T follicular helper cell (primary cell): ENCODE measurements around the gene BEND7.
"Not testable (repeated sequence)": the region's sequence is repeated elsewhere in the genome, so short reads cannot be mapped to it uniquely, and the experiment has no call there.

Source experiments
- DNase-seq: peaks from one replicate; pipeline ENCODE4 v3.0.0-alpha.2; 2020; ENCODE audit warnings: low read depth
- total RNA-seq, 2 experiments: gene quantifications; one replicate each; lab custom pipeline; 2026; lab: John Stamatoyannopoulos, UW

The BEND7 gene, protein sequence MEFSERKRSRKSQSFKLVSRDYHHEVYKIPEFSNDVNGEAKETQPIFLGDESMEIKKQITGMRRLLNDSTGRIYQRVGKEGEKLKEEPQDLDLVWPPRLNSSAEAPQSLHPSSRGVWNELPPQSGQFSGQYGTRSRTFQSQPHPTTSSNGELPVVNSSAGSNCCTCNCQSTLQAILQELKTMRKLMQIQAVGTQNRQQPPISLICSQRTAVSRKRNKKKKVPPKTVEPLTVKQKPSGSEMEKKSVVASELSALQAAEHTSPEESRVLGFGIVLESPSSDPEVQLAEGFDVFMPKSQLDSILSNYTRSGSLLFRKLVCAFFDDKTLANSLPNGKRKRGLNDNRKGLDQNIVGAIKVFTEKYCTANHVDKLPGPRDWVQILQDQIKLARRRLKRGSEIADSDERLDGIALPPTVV
- total RNA-seq, result 0.06 to 0.09 reads per million in 2 experiments

DNA sequence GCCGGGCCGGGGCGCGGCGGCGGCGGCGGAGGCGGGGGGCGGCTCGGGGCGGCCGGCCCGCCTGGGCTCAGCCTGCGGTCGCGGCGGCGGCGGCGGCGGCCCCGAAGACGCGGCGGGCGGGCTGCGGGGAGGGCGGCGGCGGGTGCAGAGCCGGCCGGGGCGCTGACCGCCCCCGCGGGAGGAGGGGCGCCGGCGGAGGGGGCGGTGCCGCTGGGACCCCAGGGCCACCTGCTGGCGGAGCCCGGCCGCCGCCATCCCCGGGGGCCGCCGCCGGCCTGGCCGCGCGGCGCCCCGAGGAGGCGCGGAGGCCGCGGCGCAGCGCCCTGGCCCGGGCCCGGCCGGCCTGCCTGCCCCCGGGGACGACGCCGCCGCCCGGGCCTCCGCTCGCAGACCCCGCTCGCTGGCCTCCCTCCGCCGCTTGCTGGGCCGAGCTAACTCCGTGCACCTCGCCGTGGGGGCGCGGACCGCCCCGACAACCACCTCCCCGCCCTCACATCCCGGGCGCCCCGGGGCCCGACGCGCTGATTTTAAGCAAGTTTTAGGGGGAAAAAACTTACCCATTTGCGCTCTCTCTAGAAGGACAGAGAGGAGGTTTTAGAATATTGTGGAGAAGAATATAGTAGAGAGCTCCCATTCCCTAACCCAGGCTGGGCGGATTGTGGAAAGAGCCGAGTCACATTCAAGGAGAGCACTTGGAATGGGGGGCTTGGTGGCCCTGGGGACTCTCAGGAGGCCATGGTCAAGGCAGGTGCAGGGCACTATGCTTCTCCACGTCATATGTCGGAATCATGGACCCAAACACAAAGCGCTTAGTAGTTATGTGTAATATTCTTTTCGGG is at the start of gene BEND7:
BEND7 (minus strand) TSS at position 140 of the 839 bp plus-strand sequence. CDS start 481 bp downstream, outside the sequence.
- no peak for DNase-seq

DNA sequence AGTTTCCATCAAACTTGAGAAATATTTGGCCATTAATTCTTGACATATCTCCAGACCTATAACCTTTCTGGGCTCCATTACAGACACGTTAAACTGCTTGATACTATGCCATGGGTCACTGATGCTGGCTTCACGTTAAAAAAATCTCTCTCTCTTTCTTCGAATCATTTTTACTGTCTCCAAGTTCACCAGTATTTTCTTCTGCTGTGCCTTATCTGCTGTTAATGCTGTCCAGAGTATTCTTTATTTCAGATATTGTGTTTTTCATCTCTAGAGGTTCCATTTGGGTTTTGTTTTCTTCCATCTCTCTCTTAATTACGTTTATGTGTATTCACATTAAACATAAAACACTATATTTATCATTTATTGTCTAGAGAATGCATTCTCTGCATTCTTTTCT is 45.1 kb upstream of the BEND7 start:
- no peak for DNase-seq

DNA sequence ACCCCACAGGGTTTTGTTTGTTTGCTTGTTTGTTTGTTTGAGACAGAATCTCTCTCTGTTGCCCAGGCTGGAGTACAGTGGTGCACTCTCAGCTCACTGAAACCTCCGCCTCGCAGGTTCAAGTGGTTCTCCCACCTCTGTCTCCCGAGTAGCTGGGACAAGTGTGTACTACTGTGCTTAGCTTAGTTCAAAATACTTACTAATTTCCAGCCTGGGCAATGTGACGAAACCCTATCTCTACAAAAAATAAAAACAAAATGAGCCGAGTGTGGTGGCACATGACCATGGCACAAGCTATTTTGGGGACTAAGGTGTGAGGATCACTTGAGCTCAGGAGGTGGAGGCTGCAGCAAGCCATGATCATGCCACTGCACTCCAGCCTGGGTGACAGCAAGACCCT is 42.7 kb upstream of the BEND7 start:
- DNase-seq, result no peak

DNA sequence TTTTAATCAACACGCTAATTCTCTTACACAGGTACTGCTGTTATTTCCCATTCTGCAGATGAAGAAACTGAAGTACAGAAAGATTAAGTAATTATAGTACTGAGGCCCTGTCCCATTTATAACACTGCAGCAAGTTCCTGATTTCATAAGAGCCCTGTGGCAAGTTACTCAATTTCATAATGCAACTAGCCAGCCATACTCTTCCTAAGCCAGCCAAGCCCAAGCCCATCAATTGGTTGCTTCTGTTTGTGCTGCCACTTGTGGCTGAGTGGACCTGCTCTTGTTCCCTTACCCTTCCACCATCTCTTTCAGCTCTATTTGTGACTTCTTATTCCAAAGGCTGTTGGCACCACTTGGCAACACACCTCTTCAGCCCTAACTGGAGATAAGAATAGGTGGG is 38.2 kb upstream of the BEND7 start:
- no peak for DNase-seq

DNA sequence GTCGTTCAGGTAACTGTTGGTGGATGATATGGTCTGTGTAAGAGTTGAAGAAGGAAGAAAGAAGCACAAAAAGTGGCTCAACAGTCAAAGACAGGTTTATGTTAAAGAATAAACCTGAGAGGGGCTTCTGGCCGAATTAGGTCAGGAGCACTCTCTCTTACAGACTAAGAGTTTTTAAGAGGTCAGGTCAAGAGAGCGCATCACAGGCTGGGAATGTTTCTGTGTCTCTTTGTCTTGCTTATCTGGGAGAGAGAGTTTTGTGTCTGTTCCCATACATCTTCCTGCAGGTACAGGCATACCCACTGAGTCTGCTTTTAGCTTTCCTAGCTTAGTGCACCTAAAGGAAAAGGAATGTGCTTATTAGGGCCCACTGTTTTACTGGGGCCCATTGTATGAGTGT is 35.8 kb upstream of the BEND7 start:
- no peak for DNase-seq

DNA sequence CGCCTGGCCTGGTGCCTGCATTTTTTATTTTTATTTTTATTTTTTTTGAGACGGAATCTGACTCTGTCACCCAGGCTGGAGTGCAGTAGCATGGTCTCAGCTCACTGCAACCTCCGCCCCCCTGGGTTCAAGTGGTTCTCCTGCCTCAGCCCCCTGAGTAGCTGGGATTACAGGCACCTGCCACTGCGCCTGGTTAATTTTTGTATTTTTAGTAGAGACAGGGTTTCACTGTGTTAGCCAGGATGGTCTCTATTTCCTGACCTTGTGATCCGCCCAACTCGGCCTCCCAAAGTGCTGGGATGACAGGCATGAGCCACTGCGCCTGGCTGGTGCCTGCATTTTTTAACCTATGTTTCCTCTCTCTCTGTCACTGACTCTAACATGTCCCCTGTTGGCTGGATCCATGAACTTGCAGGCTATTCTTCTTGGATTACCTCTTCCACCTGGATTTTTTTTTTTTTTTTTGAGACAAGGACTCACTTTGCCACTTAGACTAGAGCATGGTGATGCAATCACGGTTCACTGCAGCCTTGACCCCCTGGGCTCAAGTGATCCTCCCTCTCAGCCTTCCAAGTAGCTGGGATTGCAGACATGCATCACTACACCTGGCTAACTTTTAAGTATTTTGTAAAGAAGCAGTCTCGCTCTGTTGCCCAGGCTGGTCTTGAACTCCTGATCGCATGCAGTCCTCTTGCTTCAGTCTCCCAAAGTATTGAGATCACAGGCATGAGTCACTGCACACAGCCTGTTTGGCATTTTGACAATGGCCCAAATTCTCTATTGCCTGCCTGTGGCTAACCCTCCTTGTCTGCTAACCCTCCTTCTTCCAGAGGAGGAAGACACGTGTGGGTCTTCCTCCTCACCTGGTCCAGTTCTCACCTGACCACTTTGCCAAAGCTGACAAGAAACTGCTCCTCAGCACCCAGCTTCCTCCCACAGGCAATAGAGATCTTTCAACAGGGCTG is 34.9 kb upstream of the BEND7 start:
- no peak for DNase-seq

DNA sequence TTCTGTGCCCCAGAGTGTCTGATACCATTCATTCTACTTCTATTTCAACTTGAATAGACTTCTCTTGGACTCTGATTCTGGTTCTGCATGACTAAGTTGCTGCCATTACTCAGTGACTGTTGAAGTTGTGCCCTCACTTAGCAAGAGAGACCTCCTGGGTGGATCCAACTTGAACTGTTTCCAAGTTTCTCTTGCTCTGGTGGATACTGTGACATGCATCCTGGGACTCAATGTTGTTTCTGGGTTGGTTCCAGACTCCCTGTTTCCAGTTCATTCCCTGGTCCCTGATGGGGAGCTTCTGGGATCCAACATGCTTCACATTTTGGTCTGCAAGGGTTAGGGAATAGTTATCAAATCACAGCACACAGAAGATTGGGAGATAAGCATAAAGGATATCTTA is 31.8 kb upstream of the BEND7 start:
- DNase-seq, result no peak

DNA sequence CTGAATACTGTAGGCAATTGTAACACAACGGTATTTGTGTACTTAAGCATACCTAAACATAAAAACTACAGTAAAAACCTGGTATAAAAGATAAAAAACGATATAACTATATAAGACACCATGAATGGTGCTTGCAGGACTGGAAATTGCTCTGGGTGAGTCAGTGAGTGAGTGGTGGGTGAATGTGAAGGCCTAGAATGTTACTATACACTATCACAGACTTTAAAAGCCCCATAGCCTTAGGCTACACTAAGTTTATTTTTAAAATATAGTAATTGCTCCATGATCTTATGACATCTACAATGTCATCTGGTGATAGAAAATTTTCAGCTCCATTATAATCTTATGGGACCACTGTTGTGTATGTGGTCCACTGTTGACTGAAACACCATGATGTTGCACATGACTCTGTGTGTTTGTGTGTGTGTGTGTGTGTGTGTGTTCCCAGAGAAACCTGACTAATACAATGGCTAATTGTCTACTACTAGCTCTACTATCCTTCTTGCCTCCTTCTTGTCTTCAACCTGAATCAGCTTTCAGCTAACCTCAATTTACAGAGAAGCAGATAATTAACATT is 30.4 kb upstream of the BEND7 start:
- DNase-seq, result no peak

DNA sequence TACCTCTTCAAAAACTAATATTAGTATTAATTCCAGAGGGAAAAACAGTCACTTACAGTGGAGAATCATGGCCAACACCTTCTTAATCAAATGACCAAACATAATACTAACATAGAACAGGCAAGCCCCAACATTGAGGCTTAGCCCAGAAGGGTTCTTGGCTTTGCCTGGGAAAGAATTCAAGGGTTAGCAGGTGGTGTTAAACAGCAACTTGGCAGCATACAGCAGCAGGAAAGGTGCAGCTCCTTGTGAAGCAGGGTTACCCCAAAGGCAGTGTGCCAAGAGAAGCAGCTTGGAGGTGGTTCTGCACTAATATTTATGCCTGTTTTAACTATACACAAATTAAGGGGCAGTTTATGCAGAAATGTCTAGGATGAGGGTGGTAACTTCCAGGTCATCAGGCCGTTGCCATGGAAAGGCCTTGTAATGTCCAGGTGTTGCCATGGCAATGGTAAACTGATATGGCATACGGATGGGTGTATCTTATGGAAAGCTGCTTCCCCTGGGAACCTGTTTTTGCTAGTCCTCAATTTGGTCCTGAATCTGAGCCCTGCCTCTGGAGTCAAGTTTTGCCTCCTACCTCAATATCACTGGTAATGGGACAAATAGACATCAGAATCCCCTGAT is 27.2 kb upstream of the BEND7 start:
- DNase-seq, result no peak

DNA sequence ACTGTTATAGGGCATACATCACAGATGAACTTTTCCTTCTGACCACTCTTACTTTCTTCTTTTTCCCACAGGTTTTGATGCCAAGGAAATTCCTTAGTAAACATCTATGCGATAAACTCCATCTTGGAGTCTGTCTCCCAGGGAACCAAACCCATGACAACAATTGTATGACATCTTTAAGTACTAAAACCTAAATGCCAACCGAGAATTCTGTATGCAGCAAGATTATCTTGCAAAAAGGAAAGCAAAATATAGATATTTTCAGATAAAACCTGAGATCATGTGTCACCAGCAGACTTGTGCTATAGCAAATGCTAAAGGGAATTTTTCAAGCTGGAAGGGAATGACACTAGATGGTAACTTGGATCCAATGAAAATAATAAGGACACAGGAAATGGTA is 22.0 kb upstream of the BEND7 start:
- no peak for DNase-seq

DNA sequence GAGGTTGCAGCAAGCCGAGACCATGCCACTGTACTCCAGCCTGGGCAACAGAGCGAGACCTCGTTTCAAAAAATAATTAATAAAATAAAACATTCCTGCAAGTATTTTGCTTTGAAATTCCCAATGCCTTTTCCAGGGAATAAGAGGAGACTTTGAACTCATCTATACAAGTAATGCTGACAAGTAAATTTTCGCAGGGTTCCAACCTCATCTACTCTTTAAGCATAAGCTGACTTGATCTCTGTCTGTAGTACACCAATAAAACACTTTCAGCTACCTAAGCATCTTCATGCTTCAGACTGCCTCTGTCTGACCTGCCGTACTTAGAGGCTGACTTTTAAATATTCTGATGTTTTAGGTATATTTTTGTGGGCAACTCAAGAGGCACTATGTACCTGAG is 13.7 kb upstream of the BEND7 start:
- no peak for DNase-seq

DNA sequence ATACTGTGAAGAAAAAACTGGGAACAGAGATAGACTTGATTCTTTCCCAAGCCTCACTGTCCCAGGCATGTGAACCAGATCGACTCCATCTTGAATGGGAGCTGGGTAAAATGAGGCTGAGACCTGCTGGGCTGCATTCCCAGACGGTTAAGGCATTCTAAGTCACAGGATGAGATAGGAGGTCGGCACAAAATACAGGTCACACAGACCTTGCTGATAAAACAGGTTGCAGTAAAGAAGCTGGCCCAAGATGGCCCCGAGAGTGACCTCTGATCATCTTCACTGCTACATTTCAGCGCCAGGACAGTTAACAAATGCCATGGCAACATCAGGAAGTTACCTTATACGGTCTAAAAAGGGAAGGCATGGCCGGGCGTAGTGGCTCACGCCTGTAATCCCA is 9.2 kb upstream of the BEND7 start:
- not testable (repeated sequence) for DNase-seq

DNA sequence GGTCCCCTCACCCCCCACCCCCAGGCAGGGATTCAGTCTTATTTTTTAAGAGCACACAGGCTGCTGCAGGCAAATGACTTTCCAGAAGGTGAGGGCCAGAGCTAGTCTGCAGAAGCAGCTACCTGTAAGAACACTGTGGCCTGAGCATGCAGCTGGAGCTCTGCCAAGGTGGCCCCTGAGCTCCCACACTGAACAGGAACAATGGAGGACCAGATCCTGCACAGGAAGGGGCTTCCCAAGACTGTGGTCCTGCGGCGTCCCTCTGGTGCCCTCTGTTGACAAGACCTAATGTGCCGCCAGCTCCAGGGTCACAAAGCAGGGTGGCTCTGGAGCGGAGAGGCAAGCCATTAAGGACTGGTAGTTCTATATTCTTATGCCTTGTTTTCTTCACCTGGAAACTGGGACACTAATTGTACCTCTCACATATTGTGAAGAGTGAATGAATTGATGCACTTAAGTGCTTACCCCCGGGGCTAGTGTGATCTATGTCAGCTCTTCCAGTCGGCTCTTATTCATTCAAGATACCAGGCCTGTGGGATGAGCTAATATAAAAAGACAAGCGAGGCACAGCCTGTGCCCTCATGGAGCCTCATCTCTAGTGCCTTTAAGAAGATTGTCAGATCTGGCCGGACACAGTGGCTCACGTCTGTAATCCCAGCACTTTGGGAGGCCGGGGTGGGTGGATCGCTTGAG is 8.0 kb upstream of the BEND7 start:
- no peak for DNase-seq

DNA sequence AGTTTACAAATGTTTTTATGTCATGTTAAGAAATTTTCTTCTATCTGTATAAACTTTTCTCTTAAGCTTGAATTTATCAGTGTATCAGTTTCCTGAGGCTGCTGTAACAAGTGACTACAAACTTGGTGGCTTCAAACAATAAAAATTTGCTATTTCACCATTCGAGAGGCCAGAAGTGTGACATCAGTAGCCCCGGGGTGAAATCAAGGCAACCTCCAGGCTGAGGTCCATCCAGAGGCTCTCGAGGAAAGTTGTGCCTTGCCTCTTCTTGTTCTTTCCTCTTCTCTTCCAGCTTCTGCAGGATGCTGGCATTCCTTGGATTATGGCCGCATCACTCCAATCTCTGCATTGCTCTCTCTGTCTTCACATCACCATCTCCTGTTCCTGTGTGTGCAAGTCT is 6.5 kb upstream of the BEND7 start:
- DNase-seq, result no peak

DNA sequence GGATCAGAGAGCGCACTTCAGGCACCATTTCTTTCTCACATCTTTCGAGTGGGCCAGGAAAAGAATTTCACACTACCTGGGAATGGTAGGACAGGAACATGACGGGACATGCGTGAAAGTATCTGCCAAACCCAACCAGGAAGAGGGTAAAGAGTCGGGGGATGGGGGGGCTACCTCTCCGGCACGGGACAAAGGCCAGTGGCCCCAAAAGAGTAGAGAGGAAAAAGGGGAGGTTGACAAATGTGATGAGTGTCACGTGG is 830 bp upstream of the BEND7 start:
- no peak for DNase-seq

DNA sequence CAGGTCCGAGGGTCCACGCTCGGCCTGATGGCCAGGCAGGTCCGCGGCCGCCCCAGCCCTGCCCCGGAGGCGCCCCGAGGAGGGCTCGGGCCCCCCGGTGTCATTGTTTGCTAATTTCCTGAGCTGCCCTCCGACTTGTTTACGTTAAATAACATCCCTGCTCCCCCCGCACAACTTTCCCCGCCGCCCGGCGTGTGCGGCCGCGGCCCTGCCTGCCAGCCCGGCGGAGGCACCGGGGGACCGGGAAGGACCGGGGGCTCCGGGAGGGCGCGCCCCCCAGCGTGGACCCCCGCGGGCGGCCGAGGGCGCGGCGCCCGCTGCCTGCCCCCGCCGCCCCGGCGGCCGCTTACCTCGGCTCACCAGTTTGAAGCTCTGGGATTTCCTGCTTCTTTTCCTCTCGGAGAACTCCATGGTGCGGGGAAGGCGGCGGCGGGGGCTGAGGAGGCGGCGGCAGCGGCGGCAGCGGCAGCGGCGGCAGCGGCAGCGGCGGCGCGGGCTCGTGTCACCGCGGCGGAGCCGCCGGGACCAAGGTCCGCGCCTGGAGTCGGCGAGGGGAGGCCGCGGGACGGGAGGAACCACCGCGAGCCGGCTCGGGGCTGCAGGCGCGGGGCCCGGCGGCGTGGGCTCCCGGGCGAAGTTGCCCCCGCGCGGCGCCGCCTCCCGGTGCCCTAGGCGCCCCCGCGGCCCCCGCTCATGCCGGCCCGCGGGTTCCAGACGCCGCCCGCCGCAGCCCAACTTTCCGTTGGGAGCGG is 515 bp downstream of the BEND7 start:
- no peak for DNase-seq

DNA sequence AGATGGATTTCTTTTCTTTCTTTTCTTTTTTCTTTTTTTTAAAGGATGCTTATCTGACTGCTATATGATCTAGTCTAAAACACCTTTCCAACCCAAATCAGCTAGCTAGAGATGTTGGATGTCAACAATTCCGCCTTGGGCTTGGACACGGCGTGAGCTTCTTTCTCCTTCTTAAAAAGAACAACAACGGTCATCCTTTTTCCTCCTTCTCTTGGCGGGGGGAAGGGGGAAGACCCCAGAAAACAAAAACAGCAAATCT is 1.0 kb downstream of the BEND7 start:
- no peak for DNase-seq

DNA sequence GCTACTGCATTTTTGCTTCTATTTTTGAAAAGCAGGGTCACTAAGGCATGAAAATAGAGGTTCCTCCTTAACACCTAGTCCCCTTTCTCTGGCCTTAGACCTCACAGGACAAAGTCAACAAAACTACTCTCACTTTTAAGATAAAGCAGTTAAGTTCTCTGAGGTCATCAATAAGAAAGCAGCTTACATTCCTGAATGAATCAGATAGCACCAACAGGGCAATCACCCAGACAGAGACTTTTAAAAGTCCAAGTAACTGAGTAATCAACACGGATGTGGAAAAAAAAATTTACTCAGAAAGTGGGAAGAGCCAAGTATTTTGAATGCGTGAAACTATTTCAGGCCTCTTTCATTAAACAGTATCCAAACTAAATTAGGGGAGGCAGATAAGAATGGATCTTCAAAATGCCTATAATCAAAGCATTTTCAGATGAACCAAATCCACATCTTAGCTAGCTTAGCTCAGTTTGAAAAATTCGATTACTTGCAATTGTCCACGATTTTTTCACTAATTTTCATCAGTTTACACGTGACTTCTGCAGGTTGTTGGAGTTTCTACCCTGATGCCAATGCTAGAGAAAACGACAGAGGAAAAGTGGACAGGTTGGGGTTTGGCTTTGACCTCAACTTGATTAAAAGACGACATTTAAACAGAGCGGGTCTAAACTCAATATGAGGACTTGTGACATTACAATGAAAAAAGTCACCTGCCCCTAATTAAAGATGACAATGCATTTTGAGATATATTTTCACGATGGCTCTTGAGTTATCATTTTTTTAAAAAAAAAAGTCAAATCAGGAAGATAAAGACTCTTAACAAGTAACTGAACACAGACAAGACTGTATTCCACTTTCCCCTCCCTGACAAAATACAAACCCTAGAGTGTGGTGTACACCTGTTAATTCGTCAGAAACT is 1.6 kb downstream of the BEND7 start:
- DNase-seq, result no peak

DNA sequence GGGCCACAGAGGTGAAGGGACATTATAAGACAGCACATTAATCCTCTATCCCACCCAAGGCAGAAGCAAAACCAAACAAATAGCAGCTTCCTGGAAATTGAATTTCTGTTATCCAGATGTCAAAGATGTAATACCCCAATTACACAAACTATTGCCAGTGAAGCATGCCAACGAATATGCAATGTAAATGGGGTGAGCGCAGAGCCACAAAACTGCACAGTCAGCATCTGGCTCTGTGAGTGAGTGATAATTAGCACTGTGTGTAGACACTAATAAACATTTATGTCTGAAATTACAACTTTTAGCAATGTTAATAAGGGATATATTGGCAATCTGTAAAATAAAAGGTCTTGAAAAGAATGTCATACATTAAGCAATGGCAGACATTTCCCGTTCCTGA is 3.2 kb downstream of the BEND7 start:
- DNase-seq, result no peak
